ENCODE results near the gene PHRF1. TPM values are rescaled to one million over a fixed set of nuclear protein-coding genes. Genes with fewer than 3 reads are reported as not detected.

PHRF1 gene
- total RNA-seq, 1 experiment from 2014 or later = 55.2 TPM

GRCh38 chr11:623349-623869 is 47.1 kb downstream of the PHRF1 start:
- no peak for DNase-seq
- Histone ChIP-seq H3K4me3 (no peak overlapping the region), H3K9me3 (no peaks in the 10 kb centered on the region), H3K27me3 (no peaks in the 10 kb centered on the region), H3K36me3 (peaks cover 9% of the 10 kb centered on the region)

GRCh38 chr11:623999-624704 is 47.9 kb downstream of the PHRF1 start:
- Histone ChIP-seq H3K9me3 (no peaks in the 10 kb centered on the region), H3K27me3 (no peaks in the 10 kb centered on the region), H3K4me3 (no peak overlapping the region), H3K36me3 (peaks cover 12% of the 10 kb centered on the region)
- DNase-seq = peak; percentile 60

- Histone ChIP-seq H3K4me3 (no peak within 1 kb of the TSS), H3K9me3 (no peaks in the 10 kb centered on the region), H3K27me3 (no peaks in the 10 kb centered on the region), H3K36me3 (peaks cover 18% of the 10 kb centered on the region)
- DNase-seq = no peak
Observed at GRCh38 chr11:624705-625635, 48.7 kb downstream of the PHRF1 start, which contains the start of gene CDHR5. Gene CDHR5, minus strand, starts transcription at chr11:624955. Its CDS starts 53 bp downstream, at chr11:624902.

GRCh38 chr11:625636-626268 is 49.5 kb downstream of the PHRF1 start:
- Histone ChIP-seq H3K4me3 (no peak overlapping the region), H3K9me3 (no peaks in the 10 kb centered on the region)
- DNase-seq = no peak

GRCh38 chr11:626475-627307 is 50.4 kb downstream of the PHRF1 start, which contains the start of gene SCT:
Gene SCT, minus strand, starts transcription at chr11:627181. Its CDS starts 38 bp downstream, at chr11:627143.
- H3K9me3 ChIP-seq = no peaks in the 10 kb centered on the region
- no peaks in the 10 kb centered on the region for H3K27me3 ChIP-seq
- DNase-seq = no peak
- H3K36me3 ChIP-seq = peaks cover 24% of the 10 kb centered on the region
- no peak within 1 kb of the TSS for H3K4me3 ChIP-seq

More at GRCh38 chr11:625636-626268, 49.5 kb downstream of the PHRF1 start:
- Histone ChIP-seq H3K27me3 (no peaks in the 10 kb centered on the region), H3K36me3 (peaks cover 24% of the 10 kb centered on the region)

GRCh38 chr11:627308-627576 is 51.0 kb downstream of the PHRF1 start:
- H3K36me3 ChIP-seq = peaks cover 25% of the 10 kb centered on the region
- no peaks in the 10 kb centered on the region for H3K27me3 ChIP-seq
- DNase-seq = no peak
- H3K9me3 ChIP-seq = no peaks in the 10 kb centered on the region
- no peak overlapping the region for H3K4me3 ChIP-seq

- no peak overlapping the region for H3K4me3 ChIP-seq
- DNase-seq = no peak
- H3K36me3 ChIP-seq = peaks cover 20% of the 10 kb centered on the region
- no peaks in the 10 kb centered on the region for H3K27me3 ChIP-seq
- no peaks in the 10 kb centered on the region for H3K9me3 ChIP-seq
Observed at GRCh38 chr11:628056-628455, 51.8 kb downstream of the PHRF1 start.

- Histone ChIP-seq H3K36me3 (peaks cover 18% of the 10 kb centered on the region), H3K9me3 (no peaks in the 10 kb centered on the region), H3K4me3 (no peak overlapping the region), H3K27me3 (no peaks in the 10 kb centered on the region)
- no peak for DNase-seq
Observed at GRCh38 chr11:629237-629583, 52.9 kb downstream of the PHRF1 start.

GRCh38 chr11:630871-631270 is 54.6 kb downstream of the PHRF1 start:
- H3K4me3 ChIP-seq = no peak overlapping the region
- H3K36me3 ChIP-seq = peaks cover 28% of the 10 kb centered on the region
- DNase-seq = no peak
- no peaks in the 10 kb centered on the region for H3K27me3 ChIP-seq
- no peaks in the 10 kb centered on the region for H3K9me3 ChIP-seq

GRCh38 chr11:635945-636510 is 59.8 kb downstream of the PHRF1 start:
- no peaks in the 10 kb centered on the region for H3K27me3 ChIP-seq
- no peak for DNase-seq
- H3K9me3 ChIP-seq = no peaks in the 10 kb centered on the region
- peaks cover 33% of the 10 kb centered on the region for H3K36me3 ChIP-seq
- H3K4me3 ChIP-seq = no peak overlapping the region

GRCh38 chr11:636511-637332 is 60.5 kb downstream of the PHRF1 start, which contains the start of gene DRD4:
Gene DRD4, plus strand, starts transcription at chr11:637269. Its CDS starts 36 bp downstream, at chr11:637305.
- Histone ChIP-seq H3K27me3 (no peaks in the 10 kb centered on the region), H3K4me3 (no peak within 1 kb of the TSS), H3K9me3 (no peaks in the 10 kb centered on the region), H3K36me3 (peaks cover 37% of the 10 kb centered on the region)
- DNase-seq = no peak

GRCh38 chr11:637333-637592 is 61.0 kb downstream of the PHRF1 start:
- no peak overlapping the region for H3K4me3 ChIP-seq

GRCh38 chr11:637593-638521 is 61.6 kb downstream of the PHRF1 start:
- no peaks in the 10 kb centered on the region for H3K9me3 ChIP-seq
- DNase-seq = no peak

More at GRCh38 chr11:637333-637592, 61.0 kb downstream of the PHRF1 start:
- no peaks in the 10 kb centered on the region for H3K9me3 ChIP-seq
- H3K36me3 ChIP-seq = peaks cover 41% of the 10 kb centered on the region
- H3K27me3 ChIP-seq = no peaks in the 10 kb centered on the region
- DNase-seq = no peak

GRCh38 chr11:638631-639331 is 62.5 kb downstream of the PHRF1 start:
- no peak overlapping the region for H3K4me3 ChIP-seq
- no peaks in the 10 kb centered on the region for H3K9me3 ChIP-seq
- peaks cover 47% of the 10 kb centered on the region for H3K36me3 ChIP-seq
- no peaks in the 10 kb centered on the region for H3K27me3 ChIP-seq
- DNase-seq = no peak

More at GRCh38 chr11:637593-638521, 61.6 kb downstream of the PHRF1 start:
- Histone ChIP-seq H3K27me3 (no peaks in the 10 kb centered on the region), H3K36me3 (peaks cover 42% of the 10 kb centered on the region), H3K4me3 (no peak overlapping the region)
